Measurements from ENCODE around the gene COX14.
"Not testable (repeated sequence)": the region's sequence is repeated elsewhere in the genome, so short reads cannot be mapped to it uniquely, and the experiment has no call there.

COX14 gene

DNA sequence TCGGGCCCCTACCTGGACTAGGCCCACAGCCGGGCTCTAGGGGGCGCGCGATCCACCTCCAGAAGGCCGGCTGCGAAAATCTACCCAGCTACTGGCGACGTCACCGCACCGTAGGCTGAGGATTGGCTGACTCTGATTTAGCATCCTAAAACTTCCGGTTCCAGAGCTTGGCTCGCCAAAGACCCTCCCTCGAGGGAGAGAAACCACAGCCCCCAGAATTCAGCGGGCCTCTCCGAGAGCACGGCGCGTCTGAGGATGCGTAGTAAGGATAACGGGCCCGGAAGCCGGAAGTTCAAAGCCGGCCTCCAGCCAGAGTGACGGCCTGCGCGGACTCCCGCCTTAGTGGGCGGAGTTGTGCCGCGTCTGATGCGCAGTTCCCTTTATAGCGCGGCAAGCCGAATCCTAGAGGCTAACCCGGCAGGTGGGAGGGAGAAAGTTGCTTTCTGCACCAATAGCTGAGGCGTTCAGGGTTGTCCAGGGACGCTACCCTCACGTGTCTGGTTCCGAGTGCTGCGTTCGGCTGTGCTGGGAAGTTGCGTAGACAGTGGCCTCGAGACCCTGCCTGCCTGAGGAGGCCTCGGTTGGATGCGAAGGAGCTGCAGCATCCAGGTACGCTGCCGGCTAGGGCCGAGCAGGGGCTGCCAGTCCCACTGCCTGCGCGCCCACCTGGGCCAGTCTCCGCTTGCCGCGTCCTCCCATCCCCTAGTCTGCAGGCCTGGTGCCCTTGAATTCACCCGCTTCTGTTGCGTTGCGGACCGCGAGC, at the start of gene COX14:
COX14 (plus strand) TSS at position 544 of the 763 bp plus-strand sequence. CDS start 7,808 bp downstream, outside the sequence.
- peak; percentile 94 to 100 (median 99) for DNase-seq

DNA sequence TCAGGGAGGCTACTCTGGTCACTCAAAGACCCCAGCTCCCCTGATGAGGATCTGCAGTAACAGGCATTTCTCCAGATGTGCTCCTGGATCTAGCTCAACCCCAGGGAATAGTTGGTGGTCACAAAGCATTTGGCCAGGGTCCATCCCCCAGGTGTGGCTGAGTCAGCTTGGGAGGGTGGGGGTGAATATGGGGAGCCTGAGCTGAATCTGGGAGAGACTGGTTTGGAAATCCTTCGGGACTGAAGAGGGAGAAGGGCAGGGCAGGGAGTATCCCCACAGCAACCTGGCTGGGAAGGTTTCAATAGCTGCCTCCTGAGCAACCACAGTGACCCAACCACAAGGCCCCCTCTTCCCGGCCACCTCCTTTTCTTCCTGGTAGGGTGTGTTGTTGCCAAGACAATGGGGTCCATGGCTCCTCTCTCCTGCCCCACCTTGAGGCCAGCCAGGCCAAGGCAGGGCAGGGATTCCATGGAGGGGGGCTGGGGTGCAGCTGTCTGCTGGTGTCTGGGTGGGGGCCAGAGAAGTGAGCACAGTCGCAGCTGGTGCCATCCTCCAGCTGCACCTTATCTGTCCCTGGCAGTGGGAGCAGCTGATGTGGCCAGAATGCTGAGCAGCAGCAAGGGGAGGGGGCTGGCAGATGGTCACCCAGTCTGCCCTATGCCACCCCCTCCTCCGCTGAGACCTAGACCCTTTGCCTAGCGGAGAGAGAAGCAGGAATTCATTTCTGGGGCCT, 49.1 kb upstream of the COX14 start:
- DNase-seq: peak in 38 of 56 donors; percentile 16 to 76 (median 44)

DNA sequence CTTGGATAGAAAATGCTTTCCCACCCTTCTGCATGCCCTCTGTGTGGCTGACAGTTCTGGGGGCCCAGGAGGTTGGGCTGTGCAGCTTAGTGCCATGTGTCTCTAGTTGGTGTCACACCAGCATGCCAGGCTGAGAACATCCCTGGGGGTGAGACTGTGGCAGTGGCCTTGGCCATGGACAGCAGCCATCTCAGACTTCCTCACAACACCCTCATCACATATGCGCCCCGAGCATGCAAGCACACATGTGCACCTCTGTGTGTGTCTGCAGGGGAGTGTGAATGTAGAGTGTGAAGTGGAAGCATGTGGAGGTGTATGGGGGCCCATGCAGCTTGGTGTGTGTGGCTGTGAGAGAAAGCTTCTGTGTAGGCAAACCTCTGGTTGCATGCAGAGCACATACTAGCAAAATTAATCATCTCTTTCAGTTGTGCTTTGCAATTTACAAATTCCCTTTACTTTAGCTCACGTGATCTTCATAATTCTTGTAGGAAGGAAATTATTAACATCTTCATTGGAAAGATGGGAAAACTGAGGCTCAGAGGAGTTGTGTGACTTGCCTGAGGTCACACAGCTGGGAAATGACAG, 46.2 kb upstream of the COX14 start:
- DNase-seq: no peak

DNA sequence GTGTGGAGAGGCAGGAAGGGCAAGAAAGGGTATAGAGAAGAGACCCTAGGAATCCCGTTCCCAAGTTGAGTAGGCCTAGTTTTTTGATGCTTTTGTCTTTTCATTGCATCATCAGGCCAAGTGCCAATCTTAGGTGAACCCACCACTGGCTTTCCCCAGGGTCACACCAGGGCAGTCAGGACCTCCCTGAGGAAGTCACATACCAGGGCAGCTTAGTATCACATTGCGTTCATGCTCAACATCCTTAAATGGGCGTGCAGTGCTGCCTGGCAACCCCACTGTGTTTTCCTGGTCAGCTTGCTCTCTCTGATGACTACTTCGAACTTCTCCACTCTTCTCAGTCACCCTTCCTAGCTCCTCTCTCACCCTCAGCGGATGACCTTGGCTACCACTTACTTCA, 45.6 kb upstream of the COX14 start:
- DNase-seq: no peak

DNA sequence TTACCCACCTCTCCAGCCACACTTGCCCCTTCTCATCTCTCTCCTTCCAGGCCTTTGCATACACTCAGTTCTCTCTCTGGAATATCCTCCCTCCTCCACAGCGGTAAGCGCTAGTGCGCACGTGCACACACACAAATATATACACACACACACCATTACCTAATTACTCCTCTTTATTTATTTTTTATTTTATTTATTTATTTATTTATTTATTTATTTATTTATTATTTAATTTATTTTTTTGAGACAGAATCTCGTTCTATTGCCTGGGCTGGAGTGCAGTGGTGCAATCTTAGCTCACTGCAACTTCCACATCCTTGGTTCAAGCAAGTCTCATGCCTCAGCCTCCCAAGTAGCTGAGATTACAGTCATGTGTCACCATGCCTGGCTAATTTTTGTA, 43.0 kb upstream of the COX14 start:
- DNase-seq: no peak

DNA sequence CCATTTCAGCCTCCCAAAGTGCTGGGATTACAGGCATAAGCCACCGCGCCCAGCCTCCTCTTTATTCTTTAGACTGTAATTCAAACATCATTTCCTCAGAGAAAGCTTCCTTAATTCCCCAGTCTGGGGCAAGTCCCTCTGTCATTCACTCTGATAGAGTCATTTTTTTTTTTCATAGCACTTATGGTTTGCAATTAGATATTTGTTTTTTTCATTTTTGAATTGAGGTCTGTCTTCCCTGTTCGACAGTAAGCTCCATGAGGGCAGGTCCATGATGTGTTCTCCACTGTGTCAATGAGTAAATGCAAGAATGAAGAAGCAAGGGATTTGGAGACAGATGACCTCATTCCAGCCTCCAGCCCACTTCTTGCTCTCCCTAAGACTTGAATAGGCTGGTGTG, 42.5 kb upstream of the COX14 start:
- DNase-seq: no peak

DNA sequence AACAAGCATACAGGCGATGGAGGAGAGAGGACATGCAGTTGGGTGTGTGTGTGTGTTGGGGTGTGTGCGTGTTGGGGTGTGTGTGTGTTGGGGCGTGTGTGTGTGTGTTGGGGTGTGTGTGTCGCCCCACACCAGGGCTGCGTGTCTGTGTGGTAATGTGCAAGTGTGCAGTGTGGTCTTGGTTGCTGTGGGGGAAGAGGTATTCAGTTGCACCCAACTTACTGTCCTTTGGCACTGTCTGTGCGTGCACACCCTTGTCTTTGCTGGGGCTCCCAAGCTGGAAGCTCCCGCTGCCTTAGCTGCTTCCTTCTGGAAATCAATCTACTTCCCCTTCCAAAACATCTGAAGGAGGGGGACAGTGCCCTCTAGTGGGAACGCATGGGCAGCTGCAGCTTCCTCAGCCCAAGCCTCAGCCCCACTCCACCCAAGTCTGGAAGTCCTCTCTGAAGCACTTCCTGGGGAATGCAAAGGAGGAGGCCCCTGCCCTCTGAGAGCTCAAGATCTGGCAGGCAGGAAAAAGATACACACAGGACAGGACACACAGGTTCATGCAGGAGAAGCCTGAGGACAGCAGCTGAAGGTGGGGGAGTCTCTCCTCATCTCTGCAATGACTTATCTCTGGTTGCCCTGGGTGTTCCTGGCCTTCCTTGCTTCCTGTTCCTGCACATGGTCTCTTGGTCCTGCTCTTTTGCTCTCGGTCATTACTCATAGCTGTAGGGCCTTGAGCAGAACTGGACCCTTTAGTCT, 41.5 kb upstream of the COX14 start:
- peak in 53 of 56 donors; percentile 21 to 87 (median 67) for DNase-seq

DNA sequence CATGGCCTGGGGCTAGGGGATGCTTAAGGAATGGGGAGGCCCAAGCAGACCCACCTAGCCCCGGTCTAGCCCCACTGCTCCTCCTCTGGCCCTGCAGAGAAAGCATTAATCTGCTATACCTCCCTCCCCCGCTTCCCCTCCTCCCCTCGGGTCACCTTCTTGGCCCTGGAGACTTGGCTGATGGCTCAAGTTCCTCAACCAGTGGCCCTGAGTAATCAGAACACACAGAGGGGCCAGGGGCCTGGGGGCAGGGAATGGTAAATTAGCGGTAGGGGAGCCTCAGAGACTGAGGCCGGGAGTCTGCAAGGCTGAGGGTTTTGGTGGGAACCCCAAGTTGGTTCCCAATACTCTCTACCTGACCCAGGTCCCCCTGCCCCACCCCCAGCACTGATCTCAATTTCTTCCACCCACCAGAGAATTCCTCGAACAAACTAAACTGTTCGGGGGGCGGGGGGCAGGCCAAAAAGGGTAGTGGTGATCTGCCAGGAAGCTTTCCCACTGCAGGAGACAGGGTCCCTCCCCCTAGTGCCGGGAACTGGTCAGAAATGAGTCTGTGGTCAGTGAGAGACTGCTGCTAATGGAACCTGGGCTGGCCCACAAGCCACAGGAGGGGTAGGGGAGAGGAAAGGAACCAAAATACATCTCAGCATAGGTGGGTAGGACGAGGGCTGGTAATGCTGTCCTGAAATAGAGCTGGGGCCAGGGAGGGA, 39.7 kb upstream of the COX14 start:
- DNase-seq: no peak

DNA sequence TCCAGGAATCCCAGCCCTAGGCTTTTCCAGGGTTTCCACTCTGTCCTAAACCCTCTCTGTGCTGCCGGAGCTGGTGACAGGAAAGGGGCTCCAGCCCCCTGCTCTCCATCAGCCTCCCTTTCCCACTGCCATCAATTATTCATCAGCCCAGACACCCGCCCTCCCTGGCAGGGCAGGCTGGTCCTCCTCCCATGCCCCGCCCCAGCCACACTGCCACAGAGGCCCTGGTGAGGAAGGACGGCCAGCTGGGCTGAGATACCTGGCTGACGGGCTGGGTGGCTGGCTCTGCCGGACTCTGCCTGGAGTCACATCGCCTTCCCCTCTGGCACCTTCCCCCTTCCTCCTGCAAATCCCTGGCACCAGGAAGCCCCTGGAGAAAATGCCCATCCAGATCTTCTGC, 38.8 kb upstream of the COX14 start:
- DNase-seq: no peak

DNA sequence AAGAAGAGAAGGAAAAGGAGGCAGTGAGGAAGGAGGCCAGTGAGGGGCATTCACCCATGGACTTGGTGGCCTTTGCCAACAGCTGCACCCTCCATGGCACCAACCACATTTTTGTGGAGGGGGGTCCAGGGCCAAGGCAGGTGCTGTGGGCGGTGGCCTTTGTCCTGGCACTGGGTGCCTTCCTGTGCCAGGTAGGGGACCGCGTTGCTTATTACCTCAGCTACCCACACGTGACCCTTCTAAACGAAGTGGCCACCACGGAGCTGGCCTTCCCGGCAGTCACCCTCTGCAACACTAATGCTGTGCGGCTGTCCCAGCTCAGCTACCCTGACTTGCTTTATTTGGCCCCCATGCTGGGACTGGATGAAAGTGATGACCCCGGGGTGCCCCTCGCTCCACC, 38.3 kb upstream of the COX14 start:
- DNase-seq: no peak

DNA sequence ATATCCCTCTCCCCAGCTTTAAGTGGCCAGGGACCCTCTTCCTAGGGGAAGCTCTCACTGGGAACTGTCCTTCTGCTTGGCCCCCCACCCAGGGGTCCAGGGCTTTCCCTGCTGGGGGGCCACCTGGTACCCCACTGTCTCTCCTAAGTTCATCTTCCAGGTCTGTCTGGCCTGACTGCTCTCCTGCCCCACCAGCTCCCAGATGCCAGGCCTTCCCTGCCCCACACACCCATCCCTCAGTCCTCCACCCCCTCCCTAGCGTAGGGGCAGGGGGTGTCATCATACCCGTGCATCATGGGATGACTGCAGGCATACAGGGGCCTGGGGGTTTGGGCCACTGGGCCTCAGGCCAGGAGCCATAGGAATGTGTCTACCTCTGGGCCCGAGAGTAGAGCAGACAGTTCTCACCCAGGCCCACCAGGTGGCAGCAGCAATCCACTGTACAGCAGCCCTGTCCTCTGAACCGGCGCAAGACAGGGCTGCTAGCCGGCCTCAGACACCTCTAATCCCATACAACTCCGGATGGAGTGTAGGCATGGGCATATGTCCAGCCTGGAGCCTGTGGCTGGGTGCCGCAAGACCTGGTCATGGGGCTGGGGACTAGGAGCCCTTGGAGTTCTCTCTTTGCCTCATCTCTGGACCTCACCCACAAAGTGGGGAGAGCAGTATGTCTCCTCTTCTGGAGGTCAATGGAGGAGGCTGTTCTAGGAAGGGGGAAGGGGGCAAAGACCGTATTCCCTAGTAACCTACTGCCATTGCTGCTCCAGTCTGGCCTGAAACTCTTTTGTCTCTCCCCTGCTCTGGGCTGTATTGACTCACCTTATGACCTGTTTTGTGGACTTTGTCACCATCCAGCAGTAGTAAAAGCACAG, 36.9 kb upstream of the COX14 start:
- DNase-seq: peak in 52 of 56 donors; percentile 25 to 86 (median 64)

DNA sequence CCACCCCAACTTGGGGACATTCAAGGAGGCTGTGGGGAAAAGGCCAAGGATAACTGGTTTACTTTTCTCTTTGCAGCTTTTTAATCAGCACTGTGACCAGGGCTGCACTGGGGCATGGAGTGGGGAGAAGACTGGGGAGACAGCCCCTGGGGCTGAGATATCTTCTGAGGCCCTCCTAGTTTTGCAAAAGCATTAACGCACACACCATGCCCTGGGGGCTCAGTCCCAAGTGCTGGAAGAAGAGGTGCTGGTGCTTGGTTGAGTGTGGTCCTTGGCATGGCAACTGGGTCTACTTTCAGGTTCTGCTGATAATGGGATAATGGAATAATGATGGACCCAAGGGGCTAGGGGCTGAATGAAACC, 36.2 kb upstream of the COX14 start:
- no peak for DNase-seq

DNA sequence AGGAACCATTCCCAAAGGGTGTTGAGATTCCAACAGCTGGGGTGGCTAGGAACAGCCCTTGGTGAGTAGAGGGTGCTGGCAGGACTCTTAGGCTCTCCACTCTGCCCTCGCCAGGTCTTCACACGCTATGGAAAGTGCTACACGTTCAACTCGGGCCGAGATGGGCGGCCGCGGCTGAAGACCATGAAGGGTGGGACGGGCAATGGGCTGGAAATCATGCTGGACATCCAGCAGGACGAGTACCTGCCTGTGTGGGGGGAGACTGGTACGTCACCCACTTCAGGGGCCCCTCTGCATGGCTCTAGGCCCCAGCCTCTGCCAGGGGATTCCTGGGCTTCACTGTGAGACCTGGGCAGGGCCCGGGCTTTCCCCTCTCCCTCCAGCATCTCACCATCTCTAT, 34.9 kb upstream of the COX14 start:
- DNase-seq: no peak

DNA sequence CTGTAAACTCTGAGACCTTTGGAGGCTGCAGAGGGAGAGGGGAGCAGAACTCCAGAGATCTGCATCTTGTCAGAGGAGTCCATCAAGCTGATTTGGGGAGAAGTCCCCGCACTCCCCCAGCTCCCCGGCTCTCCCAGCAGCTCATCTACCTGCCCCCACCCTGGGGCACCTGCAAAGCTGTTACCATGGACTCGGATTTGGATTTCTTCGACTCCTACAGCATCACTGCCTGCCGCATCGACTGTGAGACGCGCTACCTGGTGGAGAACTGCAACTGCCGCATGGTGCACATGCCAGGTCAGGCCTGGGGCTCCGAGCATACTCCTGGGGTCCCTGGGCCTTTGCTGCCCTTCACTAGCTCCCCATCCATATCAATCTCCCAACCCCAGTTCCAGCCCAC, 33.8 kb upstream of the COX14 start:
- DNase-seq: peak in 19 of 56 donors; percentile 16 to 72 (median 36)

DNA sequence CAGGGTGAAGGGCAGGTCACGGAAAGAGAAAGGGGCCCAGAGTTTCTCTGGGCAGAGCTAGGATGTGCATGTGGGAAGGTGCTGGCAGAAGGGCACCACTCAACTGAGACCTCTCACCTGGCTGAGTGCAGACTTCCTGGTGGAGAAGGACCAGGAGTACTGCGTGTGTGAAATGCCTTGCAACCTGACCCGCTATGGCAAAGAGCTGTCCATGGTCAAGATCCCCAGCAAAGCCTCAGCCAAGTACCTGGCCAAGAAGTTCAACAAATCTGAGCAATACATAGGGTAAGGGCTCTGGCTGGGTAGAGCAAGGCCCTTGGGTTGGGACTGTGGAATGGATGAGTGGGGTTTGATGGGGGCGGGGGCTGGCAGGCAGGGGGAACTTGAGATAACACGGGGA, 32.3 kb upstream of the COX14 start:
- DNase-seq: no peak

DNA sequence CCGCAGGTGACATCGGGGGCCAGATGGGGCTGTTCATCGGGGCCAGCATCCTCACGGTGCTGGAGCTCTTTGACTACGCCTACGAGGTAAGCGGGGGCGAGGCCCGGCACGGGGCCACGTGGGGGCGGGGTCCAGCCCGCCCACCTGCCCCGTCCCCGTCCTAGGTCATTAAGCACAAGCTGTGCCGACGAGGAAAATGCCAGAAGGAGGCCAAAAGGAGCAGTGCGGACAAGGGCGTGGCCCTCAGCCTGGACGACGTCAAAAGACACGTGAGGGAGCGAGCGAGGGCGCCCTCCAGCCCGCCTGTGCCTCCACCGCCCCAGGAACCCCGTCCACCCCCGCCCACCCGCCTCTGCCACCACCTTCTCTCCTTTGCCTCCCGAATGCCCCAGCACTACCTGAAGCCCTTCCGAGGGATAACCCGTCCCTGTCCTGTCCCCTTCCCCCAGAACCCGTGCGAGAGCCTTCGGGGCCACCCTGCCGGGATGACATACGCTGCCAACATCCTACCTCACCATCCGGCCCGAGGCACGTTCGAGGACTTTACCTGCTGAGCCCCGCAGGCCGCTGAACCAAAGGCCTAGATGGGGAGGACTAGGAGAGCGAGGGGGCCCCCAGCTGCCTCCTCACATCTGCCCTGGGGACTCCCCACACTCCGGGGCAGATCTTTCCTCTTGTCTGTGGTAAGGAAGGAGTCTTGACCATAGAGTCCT, 30.8 kb upstream of the COX14 start:
- DNase-seq: no peak

DNA sequence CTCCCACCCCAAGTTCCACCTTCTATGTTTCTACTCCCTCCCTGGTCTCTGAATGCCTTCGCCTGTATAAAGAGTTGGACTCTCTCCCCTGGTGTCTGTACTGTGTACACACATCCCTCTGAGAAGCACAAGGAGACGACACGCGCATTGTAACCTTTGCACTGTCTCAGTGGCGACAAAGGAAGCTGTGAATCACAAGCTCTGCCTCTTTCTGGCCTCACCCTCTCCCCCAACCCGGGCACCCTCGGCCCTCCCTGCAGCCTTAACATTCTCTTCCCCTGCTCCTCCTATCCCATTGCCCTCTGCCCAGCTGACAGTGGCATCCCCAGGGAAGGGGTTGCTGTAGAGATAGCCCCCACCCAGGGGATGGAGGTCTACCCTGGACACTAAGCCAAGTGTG, 29.4 kb upstream of the COX14 start:
- no peak for DNase-seq

DNA sequence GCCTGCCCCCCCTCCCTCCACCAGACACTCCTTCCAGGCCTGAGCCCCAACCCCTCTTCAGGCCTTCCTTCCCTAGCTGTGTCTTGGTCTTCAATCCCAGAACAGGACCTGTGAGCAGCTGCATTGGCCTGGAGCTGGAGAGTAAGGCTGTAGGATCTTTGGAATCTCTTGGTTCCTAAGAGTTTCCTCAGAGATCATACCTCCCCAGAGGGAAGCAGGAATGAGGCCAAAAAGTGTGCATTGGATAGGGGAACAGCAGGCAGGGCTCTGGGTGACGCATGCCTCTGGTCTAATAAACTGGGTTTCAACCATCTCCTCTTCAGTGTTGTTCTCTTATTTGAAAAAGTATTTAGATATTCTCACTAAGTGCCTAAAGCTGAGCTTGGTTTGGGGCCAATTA, 28.7 kb upstream of the COX14 start:
- no peak for DNase-seq

DNA sequence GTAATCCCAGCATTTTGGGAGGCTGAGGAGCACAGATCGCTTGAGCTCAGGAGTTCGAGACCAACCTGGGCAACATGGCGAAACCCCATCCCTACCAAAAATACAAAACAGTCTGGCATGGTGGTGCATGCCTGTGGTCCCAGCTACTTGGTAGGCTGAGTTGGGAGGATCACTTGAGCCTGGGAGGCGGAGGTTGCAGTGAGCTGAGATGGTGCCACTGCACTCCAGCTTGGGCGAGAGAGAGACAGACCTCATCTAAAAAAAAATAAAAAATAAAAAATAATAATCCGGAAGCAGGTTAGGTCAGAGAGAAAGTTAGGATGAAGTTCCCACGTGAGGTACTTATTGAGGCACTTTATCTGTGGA, 27.6 kb upstream of the COX14 start:
- DNase-seq: not testable (repeated sequence)
